A673 (cell line): ENCODE results near the gene ANKRD23.

Source experiments
- EZH2 ChIP-seq: fragments of 200-600 bp; sonication (generic); IDR thresholded peaks from 2 replicates; pipeline ENCODE4 v1.6.1; 2017; ENCODE audit warnings: borderline replicate concordance, low read depth, mild to moderate bottlenecking, mixed read lengths, antibody characterized with exemption, low read length; ENCODE audit not compliant: poor library complexity, severe bottlenecking
- TF ChIP-seq, protein P1 (sequence below): fragments of 300-800, 200-600 bp; sonication (generic); conservative IDR thresholded peaks from 2 replicates; pipeline ENCODE4 v1.5.1; 2017; ENCODE audit warnings: low read depth, mild to moderate bottlenecking, antibody characterized with exemption, low read length, moderate library complexity, mixed read lengths

DNA sequence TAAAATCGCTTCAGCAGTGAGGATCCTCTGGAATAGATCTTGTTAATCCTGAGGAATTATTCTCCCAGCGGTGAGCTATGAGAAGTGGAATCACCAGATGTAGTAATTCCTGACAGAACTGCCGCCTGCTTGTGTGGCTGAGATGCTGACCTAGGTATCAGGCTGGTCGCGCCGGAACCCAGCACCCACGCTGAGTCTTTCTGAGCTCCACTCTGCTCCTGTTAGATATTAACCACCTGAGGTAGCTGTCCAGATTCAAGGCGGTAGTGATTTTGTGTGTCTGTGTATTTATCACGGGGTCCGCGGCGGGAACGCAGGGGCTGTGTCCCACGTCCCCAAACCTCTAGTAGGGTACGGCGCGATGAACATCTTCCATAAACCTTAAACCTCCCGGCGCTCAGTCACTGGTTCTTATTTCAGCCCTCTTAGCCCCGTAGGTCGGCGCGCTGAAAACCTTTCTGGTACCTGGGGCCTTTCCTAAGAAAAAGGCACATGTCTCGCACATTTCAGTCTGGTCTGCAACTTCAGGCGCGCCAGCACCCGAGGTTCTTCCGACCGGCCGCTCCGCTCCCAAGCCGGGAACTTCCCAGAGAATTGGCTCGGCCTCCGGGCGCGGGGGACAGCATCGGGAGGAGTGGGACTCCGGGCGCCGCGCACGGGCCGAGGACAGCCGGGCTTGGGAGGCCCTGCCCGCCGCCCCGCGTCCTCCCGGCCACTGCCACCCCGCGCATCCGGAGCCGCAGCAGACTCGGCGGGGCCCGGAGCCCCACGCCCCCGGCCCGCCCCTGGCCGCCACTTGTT lies 28.3 kb downstream of the ANKRD23 start:
- TF ChIP-seq, protein P1, sequence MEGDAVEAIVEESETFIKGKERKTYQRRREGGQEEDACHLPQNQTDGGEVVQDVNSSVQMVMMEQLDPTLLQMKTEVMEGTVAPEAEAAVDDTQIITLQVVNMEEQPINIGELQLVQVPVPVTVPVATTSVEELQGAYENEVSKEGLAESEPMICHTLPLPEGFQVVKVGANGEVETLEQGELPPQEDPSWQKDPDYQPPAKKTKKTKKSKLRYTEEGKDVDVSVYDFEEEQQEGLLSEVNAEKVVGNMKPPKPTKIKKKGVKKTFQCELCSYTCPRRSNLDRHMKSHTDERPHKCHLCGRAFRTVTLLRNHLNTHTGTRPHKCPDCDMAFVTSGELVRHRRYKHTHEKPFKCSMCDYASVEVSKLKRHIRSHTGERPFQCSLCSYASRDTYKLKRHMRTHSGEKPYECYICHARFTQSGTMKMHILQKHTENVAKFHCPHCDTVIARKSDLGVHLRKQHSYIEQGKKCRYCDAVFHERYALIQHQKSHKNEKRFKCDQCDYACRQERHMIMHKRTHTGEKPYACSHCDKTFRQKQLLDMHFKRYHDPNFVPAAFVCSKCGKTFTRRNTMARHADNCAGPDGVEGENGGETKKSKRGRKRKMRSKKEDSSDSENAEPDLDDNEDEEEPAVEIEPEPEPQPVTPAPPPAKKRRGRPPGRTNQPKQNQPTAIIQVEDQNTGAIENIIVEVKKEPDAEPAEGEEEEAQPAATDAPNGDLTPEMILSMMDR, result no peak
- no peak for TF ChIP-seq EZH2
